HepG2 (cell line): ENCODE data around the gene GPN2. TPM values are rescaled to one million over a fixed set of nuclear protein-coding genes. Genes with fewer than 3 reads are reported as not detected.

Experiments
- ARNT ChIP-seq: fragments of 450-650 bp; IDR thresholded peaks from 2 replicates; pipeline ENCODE4 v1.6.1; 2017
- ASH2L ChIP-seq: fragments of 300-600, 200-600 bp; sonication (generic); IDR thresholded peaks from 2 replicates; pipeline ENCODE4 v1.7.0; 2017; ENCODE audit warnings: low read depth, mild to moderate bottlenecking, moderate library complexity, mixed read lengths, low read length; ENCODE audit not compliant: insufficient read length
- ATF6 ChIP-seq: sonication (generic); formaldehyde crosslinking; conservative IDR thresholded peaks from 2 replicates; pipeline ENCODE4 v1.4.0; 2020; ENCODE audit warnings: missing genetic modification reagents
- FIP1L1 ChIP-seq: fragments of 200-400 bp; formaldehyde crosslinking; IDR thresholded peaks from 2 replicates; pipeline ENCODE4 v1.6.1; 2018; ENCODE audit warnings: low read depth, mild to moderate bottlenecking, low read length, moderate library complexity, borderline replicate concordance; ENCODE audit not compliant: insufficient read depth
- GATAD1 ChIP-seq: IDR thresholded peaks from 2 replicates; pipeline ENCODE4 v1.6.1; 2016; ENCODE audit warnings: missing genetic modification reagents, missing compliant biosample characterization
- KAT2B ChIP-seq: fragments of 150-350 bp; IDR thresholded peaks from 2 replicates; pipeline ENCODE4 v1.6.1; 2014; ENCODE audit warnings: low read depth, low read length, borderline replicate concordance
- KDM5A ChIP-seq: fragments of 200-600 bp; sonication (generic); IDR thresholded peaks from 2 replicates; pipeline ENCODE4 v1.7.0; 2018; ENCODE audit warnings: antibody characterized with exemption, mild to moderate bottlenecking, low read length, borderline replicate concordance
- MTF2 ChIP-seq: sonication (generic); formaldehyde crosslinking; IDR thresholded peaks from 2 replicates; pipeline ENCODE4 v1.5.0; 2020; ENCODE audit warnings: missing genetic modification reagents, borderline replicate concordance
- NRL ChIP-seq: sonication (generic); formaldehyde crosslinking; IDR thresholded peaks from 2 replicates; pipeline ENCODE4 v1.5.0; 2020; ENCODE audit warnings: missing genetic modification reagents, mild to moderate bottlenecking, moderate library complexity, borderline replicate concordance
- RAD51 ChIP-seq: fragments of 450-650 bp; IDR thresholded peaks from 2 replicates; pipeline ENCODE4 v1.6.1; 2016; ENCODE audit warnings: borderline replicate concordance
- RFX5 ChIP-seq: IDR thresholded peaks from 2 replicates; pipeline ENCODE4 v1.6.1; 2011; ENCODE audit warnings: low read depth, low read length, improper control_type of control experiment
- SP4 ChIP-seq: sonication (generic); formaldehyde crosslinking; IDR thresholded peaks from 2 replicates; pipeline ENCODE4 v1.8.1; 2023; ENCODE audit warnings: mild to moderate bottlenecking, missing genetic modification reagents
- SYNCRIP ChIP-seq: fragments of 200-400 bp; formaldehyde crosslinking; IDR thresholded peaks from 2 replicates; pipeline ENCODE4 v1.6.1; 2018; ENCODE audit warnings: mild to moderate bottlenecking, low read depth, low read length; ENCODE audit not compliant: insufficient read depth
- TARDBP ChIP-seq: sonication (generic); formaldehyde crosslinking; IDR thresholded peaks from 2 replicates; pipeline ENCODE4 v1.8.0; 2022; ENCODE audit warnings: mild to moderate bottlenecking, missing genetic modification reagents
- TRIM24 ChIP-seq: sonication (generic); formaldehyde crosslinking; IDR thresholded peaks from 2 replicates; pipeline ENCODE4 v1.8.0; 2022; ENCODE audit warnings: mild to moderate bottlenecking, missing genetic modification reagents
- ZBTB21 ChIP-seq: sonication (generic); formaldehyde crosslinking; IDR thresholded peaks from 2 replicates; pipeline ENCODE4 v1.4.0; 2020; ENCODE audit warnings: missing genetic modification reagents
- ZBTB8A ChIP-seq: sonication (generic); formaldehyde crosslinking; IDR thresholded peaks from 2 replicates; pipeline ENCODE4 v1.4.0; 2020; ENCODE audit warnings: mild to moderate bottlenecking, low read depth, missing genetic modification reagents, borderline replicate concordance
- ZNF160 ChIP-seq: sonication (generic); formaldehyde crosslinking; IDR thresholded peaks from 2 replicates; pipeline ENCODE4 v1.8.0; 2022; ENCODE audit warnings: mild to moderate bottlenecking, inconsistent platforms, missing genetic modification reagents
- ZNF296 ChIP-seq: sonication (generic); formaldehyde crosslinking; conservative IDR thresholded peaks from 2 replicates; pipeline ENCODE4 v1.5.0; 2020; ENCODE audit warnings: mild to moderate bottlenecking, missing genetic modification reagents
- ZNF326 ChIP-seq: sonication (generic); formaldehyde crosslinking; IDR thresholded peaks from 2 replicates; pipeline ENCODE4 v1.4.0; 2020; ENCODE audit warnings: missing genetic modification reagents, borderline replicate concordance
- ZNF546 ChIP-seq: sonication (generic); formaldehyde crosslinking; conservative IDR thresholded peaks from 2 replicates; pipeline ENCODE4 v1.8.1; 2023; ENCODE audit warnings: mild to moderate bottlenecking, missing genetic modification reagents
- ZNF687 ChIP-seq: sonication (generic); formaldehyde crosslinking; IDR thresholded peaks from 2 replicates; pipeline ENCODE4 v1.5.1; 2020; ENCODE audit warnings: mild to moderate bottlenecking, missing genetic modification reagents, moderate library complexity
- ZNF747 ChIP-seq: sonication (generic); formaldehyde crosslinking; IDR thresholded peaks from 2 replicates; pipeline ENCODE4 v1.8.1; 2023; ENCODE audit warnings: missing genetic modification reagents, mild to moderate bottlenecking, borderline replicate concordance
- ZSCAN21 ChIP-seq: sonication (generic); formaldehyde crosslinking; IDR thresholded peaks from 2 replicates; pipeline ENCODE4 v1.8.0; 2022; ENCODE audit warnings: mild to moderate bottlenecking, missing genetic modification reagents, moderate library complexity, borderline replicate concordance
- polyA plus RNA-seq, 8 experiments: library from polyadenylated mRNA; depleted of rRNA in 3 of 8; stranded (reverse) in 7 of 8; unstranded in 1 of 8; fragments of >200 nt; fragmentation: Illumina TruSeq in 4 of 8; extraction: Trizol in 4 of 8; gene quantifications; 2 replicates each; pipeline versions ENCODE4 v1.2.1 to v1.2.3, GENCODE V29; 2011 to 2016; ENCODE audit warnings: low read depth in 4 of 8, missing spikeins in 1 of 8, mixed read lengths in 1 of 8; ENCODE audit not compliant: insufficient read depth in 1 of 8
- total RNA-seq, 5 experiments: library from RNA; depleted of rRNA; stranded (reverse); fragments of >200 nt; fragmentation: Illumina TruSeq; extraction: Trizol; gene quantifications; 2 replicates each; pipeline ENCODE4 v1.2.3, GENCODE V29; 2016; ENCODE audit warnings: low read depth in 1 of 5

Gene GPN2
- total and polyA plus RNA-seq, 2 of the 13 experiments (the other 11 are each of a cell fraction or from before 2014, with no cell fraction given) = 19.3 to 38.9 TPM

- TF ChIP-seq TRIM24 (CRISPR knock-in tag) = peak; percentile 78; the same call in 1 of the 2 replicates
- no peak for TF ChIP-seq KAT2B
- TF ChIP-seq ZNF687 (CRISPR knock-in tag) = peak; percentile 55
- TF ChIP-seq RAD51 = no peak
- TF ChIP-seq RFX5 = no peak
- no peak for TF ChIP-seq ZNF296 (CRISPR knock-in tag)
- TF ChIP-seq ARNT = no peak
- peak; percentile 34 for TF ChIP-seq ASH2L
- no peak for TF ChIP-seq MTF2 (CRISPR knock-in tag)
- no peak for TF ChIP-seq KDM5A
- TF ChIP-seq NRL (CRISPR knock-in tag) = no peak
- TF ChIP-seq ZNF546 (CRISPR knock-in tag) = no peak
- TF ChIP-seq ZBTB8A (CRISPR knock-in tag) = no peak
- TF ChIP-seq ZBTB21 (CRISPR knock-in tag) = no peak
- no peak for TF ChIP-seq SP4 (CRISPR knock-in tag)
- peak; percentile 82 for TF ChIP-seq TARDBP (CRISPR knock-in tag)
- no peak for TF ChIP-seq ATF6 (CRISPR knock-in tag)
- TF ChIP-seq FIP1L1 = no peak
- TF ChIP-seq ZNF326 (CRISPR knock-in tag) = no peak
- no peak for TF ChIP-seq SYNCRIP
- peak; percentile 66 for TF ChIP-seq GATAD1
- TF ChIP-seq ZNF160 (CRISPR knock-in tag) = no peak
- no peak for TF ChIP-seq ZNF747 (CRISPR knock-in tag)
- TF ChIP-seq ZSCAN21 (CRISPR knock-in tag) = no peak; the same call in 1 of the 2 replicates
Observed at GRCh38 chr1:26831546-26832248, 58.4 kb downstream of the GPN2 start (continued).
